SHP77 (cell line): Measurements from ENCODE around the gene PDE1C.

Source experiments
- DNase-seq, 2 experiments: peaks; one replicate each; lab custom pipeline; 2025; lab: John Stamatoyannopoulos, UW

PDE1C gene

DNA sequence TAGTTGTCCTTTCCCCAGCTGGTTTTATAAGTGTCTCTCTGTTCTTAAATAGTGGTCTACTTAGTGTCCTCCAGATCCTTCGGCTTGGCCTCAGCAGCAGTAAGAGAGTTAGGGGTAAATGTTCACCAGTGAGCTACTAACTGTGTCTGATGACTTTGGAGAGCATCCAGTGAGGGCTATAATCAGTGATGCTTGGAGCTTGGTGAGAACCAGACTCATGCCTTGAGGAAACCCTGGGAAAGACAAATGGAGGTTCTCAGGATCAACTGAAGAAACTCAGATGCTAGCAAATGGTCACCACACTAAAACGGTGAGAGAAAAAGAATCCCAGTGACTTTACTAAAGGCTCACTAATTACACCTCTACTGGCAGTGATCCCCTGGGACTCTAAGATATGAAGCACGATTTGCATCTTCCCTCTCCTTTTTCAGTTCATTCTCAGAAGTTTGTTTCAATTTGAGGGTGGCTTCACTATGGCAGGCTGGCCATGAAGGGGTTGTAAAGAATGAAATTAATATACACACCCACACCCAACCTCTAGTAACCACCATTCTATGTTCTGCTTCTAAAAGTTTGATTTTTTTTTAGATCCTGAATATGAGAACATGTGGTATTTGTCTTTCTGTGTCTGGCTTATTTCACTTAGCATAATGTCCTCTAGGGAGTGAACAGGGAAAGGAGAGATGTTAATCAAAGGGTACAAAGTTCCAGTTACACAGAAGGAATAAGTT, 177.9 kb downstream of the PDE1C start:
- no peak for DNase-seq

DNA sequence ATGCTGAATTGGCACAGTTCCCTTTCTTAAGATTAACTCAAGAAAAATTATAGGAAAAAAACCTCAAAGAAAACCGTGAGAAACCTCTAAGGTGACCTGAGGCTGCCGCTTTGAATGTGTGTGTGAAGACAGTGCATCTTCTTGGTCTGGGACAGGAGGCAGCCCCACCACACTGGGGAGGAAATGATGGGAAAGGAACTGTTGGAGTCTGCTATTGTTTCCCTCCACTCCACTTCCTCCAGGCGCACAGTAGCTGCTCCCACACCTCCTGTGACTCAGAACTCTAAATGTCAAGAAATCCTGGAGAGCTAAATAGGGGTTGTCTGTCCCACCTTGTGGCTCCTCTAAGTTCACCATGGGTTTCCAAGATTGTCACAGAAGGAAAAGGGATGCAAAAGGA, 179.4 kb downstream of the PDE1C start:
- DNase-seq, result no peak

- DNase-seq, result no peak
Measured at GRCh38 chr7:31890198-31890597, 180.0 kb downstream of the PDE1C start.

GRCh38 chr7:31887006-31887405, 183.2 kb downstream of the PDE1C start:
- no peak for DNase-seq

GRCh38 chr7:31885171-31885570, 185.0 kb downstream of the PDE1C start:
- DNase-seq, result no peak

DNA sequence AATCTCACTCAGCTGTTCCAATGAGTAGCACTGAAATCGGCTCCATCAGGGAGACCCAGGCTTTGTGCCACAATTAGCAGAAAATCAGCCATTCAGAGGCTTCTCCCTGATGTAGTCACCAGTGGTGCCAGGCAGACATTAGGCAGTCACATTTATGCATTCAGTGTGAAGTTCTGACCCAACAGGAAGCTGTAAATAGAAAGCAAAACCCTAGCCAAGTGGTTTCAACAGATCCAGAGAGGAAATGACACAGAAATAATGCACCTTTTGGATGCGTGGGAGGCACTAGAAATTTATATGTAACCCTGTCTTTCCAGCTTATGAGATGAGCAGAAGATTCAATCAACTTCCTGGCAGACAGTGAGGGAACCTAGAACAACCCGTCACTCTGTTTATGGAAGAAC, 186.4 kb downstream of the PDE1C start:
- DNase-seq, result peak in 1 of 2 experiments; percentile 18

- no peak for DNase-seq
Measured at GRCh38 chr7:31882187-31882586, 188.0 kb downstream of the PDE1C start.

DNA sequence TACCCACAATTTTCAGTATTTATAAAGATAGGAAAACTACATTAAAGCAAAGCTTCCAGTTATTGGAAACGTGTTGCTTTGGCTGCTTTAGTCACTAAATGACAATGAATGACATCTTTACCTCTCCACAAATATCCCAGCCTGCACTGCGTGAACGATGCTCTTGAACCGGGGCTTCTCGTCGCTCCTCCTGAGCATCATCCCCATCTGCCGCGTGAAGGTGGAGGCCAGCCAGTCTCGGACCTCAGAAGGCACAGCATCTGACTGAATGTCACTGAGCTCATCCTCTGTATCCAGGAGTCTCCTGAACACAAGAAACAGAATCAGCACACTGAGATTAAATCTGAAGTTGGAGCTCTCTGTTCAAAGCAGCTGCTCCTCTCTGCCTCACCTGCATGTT, 191.3 kb downstream of the PDE1C start:
- DNase-seq, result no peak

- DNase-seq, result no peak
Measured at GRCh38 chr7:31875424-31875823, 194.8 kb downstream of the PDE1C start.

DNA sequence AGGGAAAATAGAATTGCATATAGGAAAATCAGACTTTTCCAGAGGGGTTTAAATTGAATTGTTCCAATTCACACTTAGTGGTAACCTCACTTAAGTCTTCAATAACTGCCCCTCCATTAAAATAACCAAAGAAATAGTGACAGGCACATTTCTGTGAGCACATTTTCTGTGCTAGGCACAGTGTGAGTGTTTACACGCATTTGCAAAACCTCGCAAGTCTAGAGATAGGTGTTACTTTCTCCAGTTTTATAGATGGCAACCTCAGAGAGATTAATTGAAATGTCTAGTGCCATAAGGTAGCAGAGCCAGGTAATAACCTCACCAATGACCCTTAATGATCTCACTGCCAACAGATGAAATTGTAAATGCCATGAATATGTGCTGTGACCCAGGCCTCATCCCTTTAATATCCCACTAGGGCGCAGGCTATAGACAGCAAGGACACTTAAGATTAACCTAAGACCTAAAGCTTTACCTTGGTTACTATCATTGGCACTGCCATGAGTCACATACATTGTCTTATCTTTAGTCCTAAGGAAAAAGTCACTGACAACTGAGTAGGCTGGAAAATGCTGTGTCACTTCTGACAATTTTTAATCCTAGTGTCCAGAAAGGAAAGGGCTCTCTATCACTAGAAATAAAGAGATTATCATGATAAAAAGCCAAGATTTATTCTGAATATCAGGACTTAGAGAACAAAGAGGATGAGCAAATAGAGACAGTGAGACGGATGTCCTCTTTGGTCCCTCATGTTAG, 195.4 kb downstream of the PDE1C start:
- no peak for DNase-seq

DNA sequence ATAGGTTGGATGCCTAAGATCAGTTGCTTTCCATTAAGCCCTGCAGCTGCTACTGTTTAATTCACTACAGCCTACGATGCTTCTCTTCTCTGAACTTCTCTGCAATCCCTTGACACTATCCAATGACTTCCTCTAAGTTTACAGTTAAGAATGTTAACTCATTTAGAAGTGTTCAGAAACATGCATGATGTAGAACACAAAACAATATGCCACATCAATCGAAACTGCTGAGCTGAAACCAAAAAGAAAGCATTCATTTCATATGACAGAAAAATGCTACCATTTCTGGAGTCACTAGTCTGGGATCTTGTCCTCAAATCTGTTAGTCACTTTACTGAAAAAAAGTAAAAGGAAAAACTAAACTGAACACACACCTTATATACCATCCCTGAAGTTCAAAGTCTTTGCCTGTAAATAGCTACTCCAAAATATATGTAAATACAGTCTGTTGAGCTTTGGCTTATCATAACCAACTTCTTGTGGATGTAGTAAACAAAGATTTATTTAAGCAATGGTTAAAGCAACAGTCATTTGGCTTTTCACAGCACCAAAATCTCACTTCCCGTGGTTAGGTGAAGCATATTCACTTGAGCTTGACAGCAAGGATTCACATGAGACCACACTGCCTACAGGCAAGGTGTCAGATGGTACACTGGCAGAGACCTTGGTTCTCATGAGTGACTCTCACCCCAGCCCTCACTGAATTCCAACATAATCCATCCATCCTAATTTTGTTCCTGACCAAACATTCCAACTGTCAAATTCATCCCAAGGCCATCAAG, 196.2 kb downstream of the PDE1C start:
- DNase-seq, result no peak

GRCh38 chr7:31872545-31873370, 197.4 kb downstream of the PDE1C start:
- DNase-seq, result no peak

DNA sequence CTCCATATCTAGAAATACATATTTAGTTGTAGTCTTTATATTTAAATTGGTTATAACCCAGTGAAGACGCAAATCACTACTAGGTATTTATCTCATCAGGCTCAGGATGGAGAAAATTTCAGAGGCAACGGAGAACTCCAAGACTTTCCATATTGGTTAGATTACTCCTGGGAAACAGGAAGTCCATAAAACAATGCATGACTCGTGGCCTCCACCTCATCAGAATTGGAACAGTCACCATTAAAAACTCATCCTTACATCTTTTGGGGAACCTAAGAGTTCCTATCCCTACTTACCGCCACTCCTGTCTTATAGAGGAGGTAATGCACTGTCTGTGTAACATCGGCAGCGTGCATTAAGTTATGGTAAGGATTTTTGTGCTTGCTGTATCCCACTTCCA, 205.6 kb downstream of the PDE1C start:
- no peak for DNase-seq

DNA sequence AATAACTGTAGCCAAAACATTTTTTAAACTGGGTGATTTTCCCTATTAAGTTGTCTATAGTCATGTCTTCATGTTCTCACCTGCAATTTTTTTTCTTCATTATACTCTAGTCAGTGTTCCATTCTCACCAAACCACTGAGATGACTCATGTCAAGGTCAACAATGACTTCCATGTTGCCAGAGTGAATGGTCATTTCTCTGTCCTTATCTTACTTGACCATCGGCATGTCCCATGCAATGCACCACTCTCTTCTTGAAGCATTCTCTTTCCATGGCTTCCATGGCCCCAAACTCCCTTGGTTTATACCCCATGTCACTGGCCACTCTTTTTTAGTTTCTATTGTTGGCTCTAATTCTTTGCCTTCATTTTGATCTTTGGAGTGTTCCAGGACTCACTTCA, 209.3 kb downstream of the PDE1C start:
- no peak for DNase-seq

DNA sequence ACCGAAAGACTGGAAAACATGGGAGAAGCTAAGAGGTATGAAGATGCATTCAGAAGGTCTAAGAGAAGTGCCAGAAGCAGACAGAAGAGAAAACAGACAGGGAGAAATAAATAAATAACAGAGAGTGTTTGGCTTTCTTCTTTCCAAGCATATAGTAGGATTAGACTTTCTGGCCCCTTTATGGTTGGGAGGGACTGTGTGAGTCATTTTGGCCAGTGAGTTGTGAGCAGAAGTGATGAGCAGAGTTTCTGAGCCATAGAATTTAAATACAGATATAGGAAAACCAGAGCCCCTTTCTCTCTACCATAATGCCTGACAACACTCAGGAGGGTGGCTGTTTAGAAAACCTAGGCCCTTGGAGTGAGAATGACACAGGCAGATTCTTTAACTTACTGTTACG, 212.2 kb downstream of the PDE1C start:
- no peak for DNase-seq

DNA sequence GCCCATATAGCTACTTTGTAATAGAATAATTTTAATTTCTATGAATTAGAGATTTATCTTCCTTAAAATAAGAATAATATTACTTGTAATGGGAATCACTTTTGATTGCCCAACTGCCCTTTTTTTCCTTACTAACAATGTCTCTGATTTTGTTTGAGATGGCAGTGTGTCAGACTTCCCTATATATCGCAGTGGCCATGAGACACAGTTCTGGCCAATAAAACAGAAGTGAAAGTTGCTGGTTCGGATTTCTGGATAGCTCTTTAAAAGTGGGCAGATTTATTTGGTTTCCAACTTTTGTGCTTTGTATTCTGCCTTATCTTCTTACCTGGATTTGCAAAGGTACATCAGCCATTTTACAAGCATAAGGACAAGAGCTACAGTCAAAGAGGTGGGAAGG, 213.0 kb downstream of the PDE1C start:
- DNase-seq, result no peak

- no peak for DNase-seq
Measured at GRCh38 chr7:31856337-31856736, 213.9 kb downstream of the PDE1C start.

- DNase-seq, result no peak
Measured at GRCh38 chr7:31855530-31855929, 214.7 kb downstream of the PDE1C start.

GRCh38 chr7:31853380-31853779, 216.8 kb downstream of the PDE1C start:
- DNase-seq, result no peak

- DNase-seq, result no peak
Measured at GRCh38 chr7:31852462-31852861, 217.7 kb downstream of the PDE1C start.

- no peak for DNase-seq
Measured at GRCh38 chr7:31851119-31851518, 219.1 kb downstream of the PDE1C start.

DNA sequence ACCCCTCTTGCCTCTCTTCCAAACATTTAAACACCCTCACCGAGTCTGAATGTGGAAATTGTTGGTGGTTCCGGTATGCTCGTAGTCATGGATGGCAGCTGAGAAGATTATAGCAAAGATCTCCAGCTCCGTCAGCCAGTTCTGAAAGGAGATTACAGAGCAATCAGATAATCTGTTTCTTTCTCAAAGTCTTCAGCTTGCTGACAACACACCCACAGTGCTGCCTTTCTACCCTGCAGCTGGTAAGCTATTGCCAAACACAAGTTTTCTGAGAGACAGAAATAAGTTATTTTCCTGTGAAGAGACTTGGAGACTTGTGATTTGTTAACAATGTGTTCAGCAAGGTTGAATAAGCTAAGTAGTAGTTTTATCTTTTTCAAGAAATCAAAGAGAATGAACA, 219.6 kb downstream of the PDE1C start:
- DNase-seq, result no peak
